GM19468 (cell line): ENCODE results near the gene DCTN4.

Experiments used
- ATAC-seq: cut with Tn5 transposase; IDR thresholded peaks from one replicate; pipeline ENCODE4 v1.9.1; 2021; ENCODE audit warnings: mild to moderate bottlenecking, moderate library complexity, moderate number of reproducible peaks; ENCODE audit not compliant: unreplicated experiment; ENCODE audit errors: extremely low read depth

DCTN4 gene

GRCh38 chr5:150672884-150673275 lies 85.9 kb downstream of the DCTN4 start:
- ATAC-seq: no peak

DNA sequence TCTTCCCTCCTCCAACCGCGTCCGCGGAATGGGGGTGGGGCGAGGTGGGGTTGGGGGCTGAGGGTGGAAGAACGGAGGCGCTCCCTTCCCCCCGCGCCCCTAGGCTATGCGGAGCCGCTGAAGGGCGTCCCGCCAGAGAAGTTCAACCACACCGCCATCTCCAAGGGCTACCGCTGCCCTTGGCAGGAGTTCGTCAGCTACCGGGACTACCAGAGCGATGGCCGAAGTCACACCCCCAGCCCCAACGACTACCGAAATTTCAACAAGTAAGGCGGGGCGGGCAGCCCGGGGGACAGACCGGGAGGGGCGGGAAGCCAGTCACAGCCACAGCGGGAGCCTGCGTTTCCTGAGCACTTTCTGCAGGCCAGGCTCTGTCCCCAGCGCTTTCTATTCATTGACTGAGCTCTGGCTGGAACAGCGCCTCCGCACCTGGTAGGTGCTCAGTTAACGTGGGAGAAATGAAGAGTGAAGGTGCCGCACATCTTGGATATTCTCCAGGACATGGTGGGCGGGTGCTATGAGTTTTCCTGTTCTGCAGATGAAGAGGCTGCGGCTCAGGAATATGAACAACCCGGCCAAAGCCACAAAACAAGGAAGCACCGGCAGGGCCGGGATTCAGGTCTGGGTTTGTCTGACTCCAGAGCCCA lies 86.5 kb downstream of the DCTN4 start:
- no peak for ATAC-seq

- ATAC-seq: no peak
These were observed 87.1 kb downstream of the DCTN4 start for GRCh38 chr5:150671509-150672236.

GRCh38 chr5:150670948-150671310 lies 87.9 kb downstream of the DCTN4 start:
- ATAC-seq: no peak

GRCh38 chr5:150670275-150670947 lies 88.4 kb downstream of the DCTN4 start:
- ATAC-seq: no peak

DNA sequence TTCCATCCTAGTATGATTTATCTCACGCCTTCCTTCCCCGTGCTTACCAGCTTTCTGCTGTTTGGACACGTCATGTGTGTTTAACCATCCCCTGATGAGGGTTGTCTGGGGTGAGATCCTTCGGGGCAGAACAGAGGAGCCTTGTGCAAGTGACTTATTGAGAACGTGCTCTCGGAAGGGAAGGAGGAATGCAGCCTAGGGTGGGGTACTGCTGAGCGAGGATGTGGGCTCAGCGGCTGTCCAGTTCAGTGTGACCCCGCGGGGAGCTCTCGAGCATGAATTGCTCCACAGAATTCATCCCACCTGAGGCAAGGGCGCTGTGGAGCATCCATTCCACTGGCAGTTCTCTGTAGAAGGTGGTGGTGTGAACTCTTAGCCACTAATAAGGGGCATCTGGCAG lies 93.8 kb downstream of the DCTN4 start:
- ATAC-seq: no peak

DNA sequence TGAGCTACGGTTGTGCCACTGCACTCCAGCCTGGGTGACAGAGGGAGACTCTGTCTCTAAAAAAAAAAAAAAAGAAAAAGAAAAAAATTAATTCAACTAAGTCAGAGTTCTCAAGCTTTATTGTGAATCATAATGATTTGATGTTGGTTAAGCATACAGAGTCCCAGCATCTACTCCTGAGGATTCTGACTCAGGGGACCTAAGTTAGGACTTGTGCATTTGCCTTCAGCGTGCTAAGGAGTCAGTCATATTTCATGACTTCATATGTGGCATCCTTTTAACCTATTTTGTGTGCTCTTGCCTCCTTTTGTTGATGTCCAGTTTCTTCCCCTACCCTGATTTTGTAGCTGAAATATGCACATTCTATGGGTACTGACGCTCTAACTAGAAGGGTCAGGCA lies 94.9 kb downstream of the DCTN4 start:
- ATAC-seq: no peak

- ATAC-seq: no peak
These were observed 95.9 kb downstream of the DCTN4 start for GRCh38 chr5:150662731-150663516.

GRCh38 chr5:150661821-150662596 lies 96.8 kb downstream of the DCTN4 start:
- no peak for ATAC-seq

GRCh38 chr5:150661086-150661485 lies 97.7 kb downstream of the DCTN4 start, which contains the start of gene MYOZ3:
Gene MYOZ3 (plus strand): TSS chr5:150661251. CDS start chr5:150662942, 1,691 bp downstream.
- ATAC-seq: no peak

DNA sequence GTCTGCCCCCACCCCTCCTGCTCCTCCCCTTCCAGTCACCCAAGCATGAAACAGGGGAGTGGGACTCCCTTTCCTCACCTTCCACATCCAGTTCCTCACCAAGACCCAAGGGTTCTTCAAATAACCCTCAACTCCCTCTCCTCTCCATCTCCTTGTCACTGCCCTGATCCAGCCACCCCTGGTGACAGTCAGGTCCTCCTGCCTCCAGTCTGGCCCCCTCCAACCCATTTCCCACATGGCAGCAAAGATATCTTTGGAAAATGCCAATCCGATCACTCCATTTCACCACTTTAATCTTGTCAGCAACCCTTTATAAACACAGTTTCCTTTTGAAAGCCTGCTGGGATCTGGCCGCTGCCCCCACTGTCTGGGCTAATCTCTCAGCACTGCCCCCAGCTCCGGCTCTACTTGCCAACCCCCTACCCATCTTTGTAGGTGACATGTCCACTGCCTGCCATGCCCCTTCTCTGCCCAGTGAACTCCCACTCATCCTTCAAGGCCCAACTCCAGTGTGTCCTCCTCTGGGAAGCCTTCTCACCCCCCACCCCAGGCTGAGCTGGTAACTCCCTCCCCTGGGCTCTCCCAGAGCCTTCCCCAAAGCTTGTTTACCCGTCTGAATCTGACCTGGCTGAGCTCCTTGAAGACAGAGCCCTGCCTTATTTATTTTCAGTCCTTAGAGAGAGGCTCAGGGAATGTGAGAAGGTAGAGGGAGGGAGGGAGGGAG lies 98.5 kb downstream of the DCTN4 start:
- no peak for ATAC-seq

GRCh38 chr5:150659360-150660107 lies 99.3 kb downstream of the DCTN4 start:
- ATAC-seq: no peak

- ATAC-seq: no peak
These were observed 100.0 kb downstream of the DCTN4 start for GRCh38 chr5:150658699-150659265.
